Activated T-cell treated with anti-CD3 and anti-CD28 coated beads for 4 hours (primary cell): ENCODE data around the gene JUND.
A peak's percentile ranks its signal among the peaks of the same experiment; 100 is the strongest.

Experiments used
- DNase-seq: peaks from one replicate; pipeline ENCODE4 v3.0.0-alpha.2; 2020

Gene JUND

DNA sequence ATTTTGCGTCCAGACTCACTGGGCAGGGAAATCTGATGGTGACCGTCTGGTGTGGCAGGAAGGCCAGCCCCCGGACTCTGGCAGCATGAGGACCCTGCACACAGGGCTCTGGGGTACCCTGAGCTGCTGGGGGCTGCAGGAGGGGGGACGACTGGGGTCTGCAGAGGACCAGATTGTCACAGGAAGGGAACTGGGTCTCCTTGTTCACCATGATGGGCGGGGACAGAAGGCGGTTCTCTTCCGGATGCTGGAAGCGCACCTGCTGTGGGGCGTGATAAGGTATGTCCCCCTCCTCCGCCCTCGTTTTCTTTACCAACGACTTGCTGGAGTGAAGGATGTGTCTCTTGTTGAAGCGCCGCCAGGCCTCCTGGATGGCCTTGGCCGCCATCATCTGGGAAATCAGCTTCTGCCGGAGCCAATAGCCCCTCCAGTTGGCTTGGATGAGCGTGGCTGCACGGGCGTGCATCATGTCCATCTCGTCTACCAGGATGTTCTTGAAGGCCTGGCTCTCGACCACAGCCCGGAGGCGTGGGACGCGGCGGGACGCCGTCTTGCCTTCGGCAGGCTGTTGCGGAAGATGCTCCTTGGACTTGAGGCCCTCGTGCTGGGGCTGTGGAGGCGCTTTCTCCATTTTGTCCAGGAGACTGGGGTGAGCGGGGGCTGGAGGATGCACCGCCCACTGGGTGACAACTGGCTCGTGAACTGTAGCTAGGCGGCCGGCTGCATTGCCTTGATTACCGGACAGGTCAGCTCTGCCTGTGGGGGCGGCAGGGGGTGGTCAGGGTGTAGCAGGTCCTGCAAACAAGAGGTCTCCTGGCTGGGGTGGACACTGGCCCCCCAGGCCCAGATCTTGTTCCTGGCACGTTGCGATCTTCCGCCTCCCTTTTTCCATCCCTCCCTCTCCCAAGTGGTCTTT, 14.4 kb downstream of the JUND start:
- no peak for DNase-seq

DNA sequence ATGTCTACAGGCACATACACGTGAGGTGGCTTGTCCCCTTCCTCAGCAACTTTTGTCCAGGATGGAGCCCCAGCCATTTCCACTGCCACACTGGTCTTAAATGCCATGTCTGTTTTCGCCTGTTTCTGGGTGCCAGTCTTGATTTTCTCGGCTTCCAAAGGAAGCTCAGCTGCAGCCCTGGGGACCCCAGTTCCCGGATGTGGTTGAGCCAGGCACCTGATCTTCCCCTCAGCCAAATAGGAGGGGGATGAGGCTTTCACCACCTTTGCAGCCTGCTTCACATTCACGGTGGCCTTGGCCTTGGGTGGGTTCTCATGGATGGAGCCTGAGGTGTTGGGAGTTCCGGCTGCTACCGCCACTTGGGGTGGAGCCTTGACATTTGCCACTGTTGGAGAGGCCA, 15.8 kb downstream of the JUND start:
- no peak for DNase-seq

DNA sequence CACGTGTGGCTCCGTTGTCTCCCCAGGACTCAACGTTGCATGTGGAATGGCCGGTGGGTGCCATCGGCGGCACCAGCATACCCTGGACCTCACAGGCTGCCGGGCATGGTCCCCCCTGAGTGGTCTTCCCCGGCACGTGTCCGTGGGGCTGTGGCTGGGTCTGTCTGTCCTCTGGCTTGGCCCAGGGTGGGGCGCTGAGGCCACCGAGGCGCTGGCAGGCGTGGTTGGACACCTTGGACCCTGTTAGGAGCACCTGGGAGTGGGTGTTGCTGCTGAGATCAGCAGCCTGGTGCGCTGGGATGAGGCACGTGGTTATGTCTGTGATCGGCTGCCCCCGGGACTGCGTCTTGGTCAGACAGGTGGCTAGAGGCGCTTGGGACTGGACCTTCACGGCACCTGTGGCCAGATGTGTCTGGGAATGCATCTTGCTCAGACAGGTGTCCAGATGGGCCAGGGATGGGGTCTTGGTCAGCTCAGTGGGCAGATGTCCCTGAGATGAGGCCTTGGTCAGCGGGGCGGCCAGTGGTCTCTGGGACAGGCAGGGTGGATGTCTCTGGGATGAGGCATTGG, 16.4 kb downstream of the JUND start:
- DNase-seq, result no peak

DNA sequence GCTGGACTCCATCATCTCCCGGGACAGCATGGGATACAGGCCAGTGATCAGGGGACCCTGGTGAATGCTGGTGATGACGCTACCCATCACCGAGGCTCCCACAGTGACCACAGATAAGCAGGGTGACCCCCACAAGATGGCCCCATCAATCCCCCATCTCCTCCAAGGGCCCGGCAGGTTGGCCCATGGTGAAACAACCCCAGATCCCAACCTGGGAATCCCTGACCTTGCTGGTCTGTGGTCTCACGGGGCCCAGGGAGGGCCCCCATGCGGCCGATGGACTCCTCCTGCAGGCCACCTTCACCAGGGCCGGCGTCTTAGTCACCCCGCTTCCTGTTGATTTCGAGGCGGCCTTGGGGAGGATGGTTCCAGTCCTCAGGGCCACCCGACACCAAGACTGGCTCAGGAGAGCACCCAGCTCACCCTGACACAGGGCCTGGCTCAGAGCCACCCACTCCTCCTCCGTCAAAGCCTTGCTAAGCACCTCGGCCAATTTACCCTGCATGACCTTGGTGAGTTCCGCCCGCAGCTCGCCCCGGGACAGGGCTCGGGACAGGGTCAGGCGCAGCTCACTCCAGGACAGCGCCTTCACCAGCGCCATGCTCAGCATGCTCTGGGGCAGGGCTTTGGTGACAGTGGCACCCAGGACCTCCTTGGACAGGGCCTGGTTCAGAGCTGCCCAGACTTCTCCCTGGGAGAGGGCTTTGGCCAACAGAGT, 17.1 kb downstream of the JUND start:
- DNase-seq, result no peak

DNA sequence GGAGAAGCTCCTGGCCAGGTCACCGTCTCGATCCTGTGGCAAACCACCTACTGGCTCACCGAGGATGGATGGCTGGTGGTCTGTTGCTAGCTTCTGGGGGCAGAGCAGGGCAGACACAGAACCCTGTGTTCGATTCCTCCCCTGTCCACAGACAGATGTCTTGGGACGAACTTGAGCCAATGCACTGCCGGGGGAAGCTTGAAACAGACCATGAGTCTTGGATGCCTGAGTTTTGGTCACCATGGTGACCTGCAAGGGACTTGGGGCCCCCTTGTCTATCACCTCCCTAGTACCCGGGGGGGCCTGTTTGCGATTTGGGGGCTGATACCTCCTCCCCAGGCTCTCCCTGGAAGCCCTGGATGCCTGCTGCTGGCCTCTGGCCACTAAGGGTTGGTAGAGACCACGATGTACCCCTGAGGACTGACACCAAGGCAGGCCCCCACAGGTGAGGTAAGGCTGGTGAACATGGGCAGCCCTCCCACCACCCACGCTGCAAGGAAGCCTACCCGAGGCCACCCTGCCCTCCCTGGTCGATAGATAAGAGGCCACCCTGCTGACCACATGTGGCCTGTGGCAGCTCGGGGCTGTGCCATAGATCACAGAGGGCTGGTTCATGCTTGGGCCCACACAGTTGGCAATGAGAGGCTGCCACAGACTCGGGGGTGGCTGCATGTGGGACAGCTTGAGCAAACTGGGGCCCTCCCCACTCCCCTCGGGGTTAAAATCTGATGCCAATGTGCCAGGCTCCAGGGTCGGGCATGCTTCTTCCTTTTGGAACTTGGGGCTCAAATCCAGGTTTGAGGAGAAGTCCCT, 17.9 kb downstream of the JUND start:
- no peak for DNase-seq

DNA sequence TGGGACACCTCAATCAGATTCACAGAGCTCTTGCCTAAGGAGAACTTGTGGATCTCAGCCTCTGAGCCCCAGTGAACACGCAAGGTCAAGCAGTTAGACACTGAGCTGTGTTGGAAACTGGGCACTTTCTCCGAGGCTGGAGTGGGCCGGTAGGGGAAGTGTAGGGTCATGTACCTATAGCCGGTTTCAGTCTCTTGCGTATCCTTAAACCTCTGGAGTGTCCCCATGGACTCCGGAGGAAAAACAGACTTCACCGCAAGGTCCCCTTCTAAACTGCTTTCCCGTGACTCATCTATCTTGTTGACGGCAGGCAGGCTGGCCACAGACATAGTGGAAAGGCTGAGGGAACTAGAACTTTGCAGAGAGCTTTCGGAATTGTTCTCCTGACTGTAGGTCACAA, 18.5 kb downstream of the JUND start:
- DNase-seq, result no peak

DNA sequence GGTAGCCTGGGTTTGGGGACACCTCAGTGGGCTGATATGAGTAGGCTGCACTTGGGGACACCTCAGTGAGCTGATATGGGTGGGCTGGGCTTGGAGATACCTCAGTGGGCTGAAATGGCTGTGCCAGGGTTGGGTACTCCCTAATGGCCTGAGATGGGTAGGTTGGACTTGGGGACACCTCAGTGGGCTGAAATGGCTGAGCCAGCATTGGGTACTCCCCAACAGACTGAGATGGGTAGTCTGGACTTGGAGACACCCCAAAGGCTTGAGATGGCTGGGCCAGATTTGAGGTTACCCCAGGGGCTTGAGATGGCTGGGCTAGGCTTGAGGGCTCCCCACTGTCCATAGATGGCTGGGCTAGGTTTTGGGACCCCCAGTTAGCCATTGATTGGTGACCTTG, 19.3 kb downstream of the JUND start:
- DNase-seq, result no peak

DNA sequence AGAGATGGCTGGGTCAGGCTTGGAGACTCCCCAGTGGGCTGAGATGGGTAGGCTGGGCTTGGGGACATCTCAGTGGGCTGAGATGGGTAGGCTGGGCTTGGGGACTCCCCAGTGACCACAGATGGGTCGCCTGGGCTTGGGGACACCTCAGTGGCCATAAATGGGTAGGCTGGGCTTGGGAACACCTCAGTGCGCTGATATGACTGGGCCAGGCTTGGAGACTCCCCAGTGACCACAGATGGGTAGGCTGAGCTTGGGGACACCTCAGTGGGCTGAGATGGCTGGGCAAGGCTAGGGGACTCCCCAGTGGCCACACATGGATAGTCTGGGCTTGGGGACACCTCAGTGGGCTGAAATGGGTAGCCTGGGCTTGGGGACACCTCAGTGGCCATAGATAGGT, 19.9 kb downstream of the JUND start:
- no peak for DNase-seq

DNA sequence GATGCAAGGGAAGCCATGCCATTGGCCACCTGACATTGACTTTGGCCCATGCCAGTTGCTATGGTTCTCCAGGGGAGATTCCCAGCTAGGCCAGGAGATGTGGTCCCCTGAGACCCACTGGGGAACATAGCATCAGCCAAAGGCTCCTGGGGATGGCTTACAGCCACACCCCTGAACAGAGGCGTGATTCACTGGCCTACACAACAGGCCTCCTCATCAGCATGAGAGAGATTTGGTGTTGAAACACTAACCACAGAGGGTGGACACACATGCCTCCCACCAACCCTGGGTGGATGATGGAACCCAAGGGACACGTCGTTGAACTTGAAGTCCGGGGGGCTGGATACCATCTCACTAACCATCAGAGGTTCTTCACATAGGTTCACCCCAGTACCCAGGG, 21.5 kb downstream of the JUND start:
- DNase-seq, result no peak

DNA sequence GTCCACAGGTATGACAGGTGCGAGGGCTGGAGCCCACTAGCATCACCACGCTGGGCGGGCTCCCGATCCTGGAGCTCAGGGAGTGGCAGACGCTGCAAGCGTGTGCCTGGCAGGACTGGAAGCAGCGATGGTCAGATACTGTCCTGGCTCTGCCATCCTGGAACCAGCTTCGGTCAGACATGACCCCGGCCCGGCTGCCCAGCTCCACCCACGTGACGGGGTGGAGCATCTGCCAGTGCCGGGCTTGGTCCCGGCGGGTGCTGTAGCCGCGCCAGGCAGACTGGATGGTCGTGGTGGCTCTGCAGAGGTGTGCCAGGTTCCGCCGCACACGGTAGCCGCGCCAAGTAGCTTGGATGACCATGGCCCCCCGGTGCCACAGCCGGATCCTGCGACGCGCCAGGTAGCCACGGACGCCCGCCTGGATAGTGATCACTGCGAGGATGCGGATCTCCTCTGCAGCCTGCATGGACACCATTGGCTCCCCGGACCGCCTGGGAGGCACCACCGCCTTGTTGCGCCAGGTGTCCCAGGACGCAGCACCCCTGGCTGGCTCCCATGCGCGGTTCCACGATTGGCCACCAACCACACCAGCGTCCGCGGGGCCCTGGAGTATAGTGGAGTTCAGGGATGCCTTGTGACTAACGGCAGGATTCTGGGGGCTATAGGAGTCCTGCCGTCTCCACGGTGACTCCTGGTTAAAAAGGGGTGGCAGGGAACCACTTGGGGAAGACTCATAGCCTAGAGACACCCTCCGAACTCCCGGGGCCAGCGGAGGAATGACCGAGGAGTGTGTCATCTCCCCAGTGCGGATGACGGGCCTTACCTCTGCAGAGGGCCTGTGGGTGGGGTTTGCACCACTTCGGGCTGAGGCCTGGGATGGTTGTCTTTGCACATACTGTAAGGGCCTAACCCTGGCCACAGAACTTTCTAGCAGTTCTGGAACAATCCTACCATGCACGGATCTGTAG, 23.6 kb downstream of the JUND start:
- no peak for DNase-seq

DNA sequence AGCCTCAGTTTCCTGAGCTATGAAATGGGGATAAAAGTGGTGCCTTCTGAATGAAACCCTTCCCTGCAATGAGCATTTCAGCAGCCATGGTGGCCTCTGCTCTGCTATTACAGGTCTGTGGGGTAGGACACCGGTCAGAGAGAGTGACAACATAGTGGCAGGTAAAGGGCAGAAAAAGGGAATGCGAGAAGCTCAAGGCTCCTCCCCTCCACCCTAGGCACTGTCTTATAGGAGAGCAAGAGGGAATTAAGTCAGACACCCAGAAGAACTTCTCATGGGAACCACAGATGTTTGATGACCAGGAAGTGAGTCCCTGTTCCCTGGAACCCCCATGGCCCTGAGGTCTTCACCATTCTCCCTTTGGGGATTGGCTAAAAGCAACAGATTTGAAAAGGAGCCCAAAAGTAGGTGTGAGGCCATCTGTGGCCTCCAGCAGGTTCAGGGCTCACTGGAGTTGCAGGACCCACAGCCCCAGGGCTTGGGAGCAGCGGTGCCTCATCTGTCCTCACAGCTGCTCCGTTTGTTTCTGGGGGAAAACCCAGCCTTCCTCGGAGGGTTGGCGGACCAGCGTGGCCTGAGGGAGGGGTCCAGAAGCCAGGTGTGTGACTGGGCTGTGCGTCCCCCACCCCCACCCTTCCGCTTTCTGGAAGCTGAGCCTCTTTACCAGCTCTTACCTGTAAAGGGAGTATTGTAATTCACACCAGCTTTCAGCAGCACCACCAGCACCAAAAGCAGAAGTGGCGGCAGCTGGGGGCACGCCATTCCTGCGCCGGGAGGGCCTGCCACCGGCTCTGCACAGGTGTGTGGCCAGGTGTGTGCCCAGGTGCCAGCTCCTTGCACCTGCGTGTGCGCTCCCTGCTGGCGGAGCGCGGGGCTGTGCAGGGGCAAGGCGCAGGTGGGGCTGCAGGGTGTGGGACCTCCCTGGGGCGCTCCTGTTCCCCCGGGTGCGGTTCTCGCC, 26.6 kb downstream of the JUND start:
- no peak for DNase-seq

DNA sequence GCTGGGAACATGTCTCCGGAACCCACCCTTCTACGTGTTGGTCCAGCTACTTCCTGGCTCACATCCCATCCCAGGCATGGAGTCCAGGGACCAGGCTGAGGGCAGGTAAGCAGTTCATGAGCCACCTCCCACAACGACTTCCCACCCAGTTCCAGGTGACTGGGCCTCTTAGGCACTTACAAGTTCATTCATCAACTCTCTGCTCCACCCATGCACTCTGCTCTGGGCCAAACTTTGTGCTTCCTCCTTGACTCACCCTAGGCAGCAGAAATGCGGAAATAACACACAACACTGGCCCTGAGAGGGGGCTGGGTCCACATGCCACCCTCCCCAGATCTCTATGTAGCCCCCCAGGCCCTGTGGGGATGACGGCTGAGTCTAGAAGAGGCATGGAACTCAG, 27.7 kb downstream of the JUND start:
- DNase-seq, result no peak

DNA sequence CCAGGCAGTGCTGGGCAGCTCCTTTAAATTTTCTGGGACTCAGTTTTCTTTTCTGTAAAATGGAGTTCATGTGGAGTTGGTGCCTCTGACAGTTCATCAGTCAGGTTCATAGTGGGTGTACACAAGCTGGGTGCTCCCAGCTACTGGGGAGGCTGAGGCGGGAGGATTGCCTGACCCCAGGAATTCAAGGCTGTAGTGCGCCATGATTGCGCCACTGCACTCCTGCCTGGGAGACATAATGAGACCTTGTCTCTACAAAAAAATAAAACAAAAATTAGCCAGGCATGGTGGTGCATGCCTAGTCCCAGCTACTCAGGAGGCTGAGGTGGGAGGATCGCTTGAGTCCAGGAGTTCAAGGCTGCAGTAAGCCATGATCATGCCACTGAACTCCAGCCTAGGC, 28.3 kb downstream of the JUND start:
- DNase-seq, result no peak

DNA sequence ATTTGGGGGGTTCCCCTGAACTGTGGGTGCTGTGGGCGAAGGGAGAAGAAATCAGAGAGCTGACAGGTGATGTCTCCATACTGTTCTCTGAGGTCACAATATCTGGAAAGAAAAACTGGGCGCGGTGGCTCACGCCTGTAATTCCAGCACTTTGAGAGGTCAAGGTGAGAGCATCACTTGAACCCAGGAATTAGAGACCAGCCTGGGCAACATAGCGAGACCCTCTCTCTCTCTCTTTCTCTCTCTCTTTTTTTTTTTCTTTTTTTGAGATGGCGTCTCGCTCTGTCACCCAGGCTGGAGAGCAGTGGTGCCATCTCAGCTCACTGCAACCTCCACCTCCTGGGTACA, 29.1 kb downstream of the JUND start:
- no peak for DNase-seq

DNA sequence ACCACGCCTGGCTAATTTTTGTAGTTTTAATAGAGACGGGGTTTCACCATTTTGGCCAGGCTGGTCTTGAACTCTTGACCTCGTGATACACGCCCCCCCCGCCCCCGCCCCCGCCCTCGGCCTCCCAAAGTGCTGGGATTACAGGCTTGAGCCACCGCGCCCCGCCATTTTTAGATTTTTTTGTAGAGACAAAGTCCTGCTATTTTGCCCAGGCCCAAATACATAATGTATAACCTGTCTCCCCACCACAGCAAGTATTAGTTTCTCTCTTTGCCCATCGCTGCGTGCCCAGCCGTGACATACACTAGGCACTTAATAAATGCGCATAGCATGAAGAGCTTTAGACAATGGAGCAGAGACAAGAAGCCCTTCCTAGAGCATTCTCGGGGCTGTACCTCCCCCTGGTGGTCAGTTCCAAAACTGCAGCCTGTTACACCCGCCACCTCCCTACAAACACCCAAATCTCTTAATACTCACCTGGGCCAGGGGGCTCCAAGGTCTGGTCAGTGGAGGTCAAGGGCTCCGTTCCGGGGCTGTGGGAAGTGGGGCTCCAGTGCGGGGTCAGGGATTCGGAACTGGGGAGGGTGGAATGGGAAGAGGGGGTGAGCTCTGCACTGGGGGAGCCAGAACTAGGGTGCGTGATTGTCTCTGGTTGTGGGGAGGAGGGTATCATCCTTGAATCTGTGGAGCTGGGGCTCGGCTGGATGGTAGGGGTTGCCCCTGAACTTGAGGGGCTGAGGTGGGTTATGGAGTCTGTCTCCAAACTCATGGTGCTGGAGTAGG, 29.6 kb downstream of the JUND start:
- peak; percentile 82 for DNase-seq

DNA sequence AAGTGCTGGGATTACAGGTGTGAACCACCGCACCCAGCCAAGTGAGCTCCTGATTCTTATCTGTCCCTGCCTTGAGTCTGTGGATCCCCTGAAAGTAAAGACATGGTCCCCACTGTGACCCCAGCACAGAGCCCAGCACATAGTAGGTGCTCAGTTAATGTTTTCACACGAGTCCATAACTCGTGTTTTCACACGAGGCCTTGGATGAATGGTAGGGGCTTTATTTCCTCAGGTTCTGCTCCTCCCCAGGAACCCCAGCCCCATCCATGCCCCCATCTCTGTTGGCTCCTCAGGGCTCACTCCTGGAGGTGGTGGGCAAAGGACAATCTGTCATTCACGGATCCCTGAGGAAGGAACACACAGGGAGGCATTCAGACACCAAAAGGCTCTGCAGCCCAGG, 31.6 kb downstream of the JUND start:
- no peak for DNase-seq

DNA sequence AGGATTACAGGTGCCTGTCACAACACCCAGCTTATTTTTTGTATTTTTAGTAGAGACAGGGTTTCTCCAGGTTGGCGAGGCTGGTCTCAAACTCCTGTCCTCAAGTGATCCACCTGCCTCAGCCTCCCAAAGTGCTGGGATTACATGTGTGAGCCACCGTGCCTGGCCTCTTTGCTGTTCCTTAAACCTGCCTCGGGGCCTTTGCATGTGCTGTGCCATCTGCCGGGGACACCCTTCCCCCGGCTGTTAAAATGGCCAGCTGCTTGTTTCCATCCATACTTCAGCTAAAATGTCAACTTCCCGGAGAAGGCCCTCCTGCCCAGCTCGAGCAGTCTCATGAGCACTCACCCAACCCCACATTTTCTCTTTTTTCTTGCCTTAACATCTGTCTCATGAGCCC, 36.1 kb downstream of the JUND start:
- no peak for DNase-seq

DNA sequence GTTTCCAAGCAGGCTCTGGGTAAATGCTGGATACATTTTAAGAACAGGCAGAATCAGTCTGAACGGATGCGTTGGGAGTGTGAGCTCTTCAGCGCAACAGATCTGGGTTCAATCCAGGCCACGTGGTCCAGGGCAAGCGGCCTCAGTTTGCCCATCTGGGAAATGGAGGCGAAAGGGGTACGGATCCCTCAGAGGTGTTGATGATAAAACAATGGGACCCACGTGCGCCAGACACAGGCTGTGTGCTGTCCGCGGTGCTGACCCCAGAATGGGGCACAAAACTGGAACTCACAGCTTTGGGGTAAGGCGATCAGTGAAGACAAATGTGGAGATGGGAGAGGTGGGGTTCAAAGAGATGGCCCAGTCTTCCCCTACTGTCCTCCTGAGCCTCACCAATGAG, 42.1 kb downstream of the JUND start:
- DNase-seq, result no peak

DNA sequence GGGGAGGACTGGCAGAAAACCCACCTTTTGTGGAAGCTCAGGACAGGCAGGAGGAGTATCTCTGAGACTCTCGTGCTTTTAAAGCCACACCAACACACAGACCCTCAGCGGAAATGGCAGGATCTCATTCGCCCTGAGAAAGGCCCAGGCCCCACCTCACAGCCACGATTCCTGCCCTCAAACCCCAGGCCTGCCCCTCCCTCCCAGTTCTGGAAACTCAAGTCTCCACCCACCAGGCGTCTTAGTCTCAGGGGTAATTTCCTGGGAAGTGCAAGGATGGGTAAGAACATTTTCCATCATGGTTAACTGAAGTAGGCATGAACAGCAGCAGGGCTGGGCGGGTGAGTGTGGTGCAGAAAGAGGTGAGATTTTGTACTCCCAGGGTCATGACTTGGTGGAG, 47.2 kb downstream of the JUND start:
- DNase-seq, result no peak

DNA sequence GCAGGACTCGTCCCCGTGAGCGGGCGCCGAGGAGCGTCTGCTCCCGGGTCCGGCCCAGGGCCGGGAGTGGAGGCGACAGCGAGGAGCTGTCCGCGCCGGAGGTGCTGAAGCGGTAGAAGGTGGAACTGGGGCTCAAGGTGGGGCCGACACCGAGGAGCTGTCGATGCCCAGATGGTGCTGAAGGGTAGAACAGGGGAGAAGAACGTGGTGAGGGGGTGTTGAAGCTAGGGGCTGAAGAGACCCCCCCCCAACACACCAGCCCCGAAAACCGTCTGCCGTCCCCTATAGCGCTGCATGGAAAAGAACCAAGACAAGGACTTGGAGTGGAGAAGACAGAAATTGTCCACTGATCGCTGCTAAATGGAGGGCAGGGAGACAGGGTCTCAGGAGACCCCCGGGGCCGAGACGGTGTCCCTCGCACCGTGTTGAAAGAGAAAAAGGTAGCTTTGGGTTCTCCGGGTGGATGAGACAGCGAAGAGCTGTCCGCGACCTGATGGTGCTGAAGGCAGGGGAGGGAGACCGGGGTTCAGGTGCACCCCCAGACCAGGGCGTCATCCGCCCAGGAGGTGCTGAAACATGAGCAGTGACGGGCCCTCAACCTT, 48.1 kb downstream of the JUND start:
- DNase-seq, result no peak
